Measurements from ENCODE around the gene CHN2. TPM values are rescaled to one million over a fixed set of nuclear protein-coding genes. Genes with fewer than 3 reads are reported as not detected.

CHN2 gene
- total and polyA plus RNA-seq, 8 donors: 2.8 to 8.9 (median 4.3) TPM

- intact Hi-C loops (cut with DNase I): no loop called here
- no peak for DNase-seq
- Histone ChIP-seq H3K27me3 (no peaks in the 10 kb centered on the region), H3K27ac (no peak overlapping the region), H3K9me3 (no peaks in the 10 kb centered on the region), H3K36me3 (no peaks in the 10 kb centered on the region), H3K4me3 (no peak overlapping the region), H3K4me1 (no peaks in the 10 kb centered on the region)
- no peak for ATAC-seq
- no peak for TF ChIP-seq CTCF (IDR thresholded peaks at IDR 0.05)
Observed at GRCh38 chr7:29424984-29425309, 230.4 kb downstream of the CHN2 start.

GRCh38 chr7:29426587-29426986 lies 232.0 kb downstream of the CHN2 start:
- no peak for ATAC-seq
- intact Hi-C loops (cut with DNase I): no loop called here
- no peak for TF ChIP-seq CTCF (IDR thresholded peaks at IDR 0.05)
- Histone ChIP-seq H3K9me3 (no peaks in the 10 kb centered on the region), H3K27ac (no peak overlapping the region), H3K4me3 (no peak overlapping the region), H3K27me3 (no peaks in the 10 kb centered on the region), H3K4me1 (no peaks in the 10 kb centered on the region), H3K36me3 (no peaks in the 10 kb centered on the region)
- no peak for DNase-seq

GRCh38 chr7:29429401-29429800 lies 234.8 kb downstream of the CHN2 start:
- Histone ChIP-seq H3K27me3 (no peaks in the 10 kb centered on the region), H3K4me1 (no peaks in the 10 kb centered on the region), H3K4me3 (no peak overlapping the region), H3K36me3 (no peaks in the 10 kb centered on the region), H3K27ac (no peak overlapping the region), H3K9me3 (no peaks in the 10 kb centered on the region)
- intact Hi-C loops (cut with DNase I): no loop called here
- no peak for DNase-seq
- TF ChIP-seq CTCF (IDR thresholded peaks at IDR 0.05): no peak
- no peak for ATAC-seq

GRCh38 chr7:29430279-29430949 lies 235.8 kb downstream of the CHN2 start:
- no peak for TF ChIP-seq CTCF (IDR thresholded peaks at IDR 0.05)
- intact Hi-C loops (cut with DNase I): no loop called here
- ATAC-seq: no peak
- no peaks in the 10 kb centered on the region for H3K36me3 ChIP-seq
- H3K27me3 ChIP-seq: no peaks in the 10 kb centered on the region
- H3K9me3 ChIP-seq: no peaks in the 10 kb centered on the region
- H3K4me3 ChIP-seq: no peak overlapping the region
- no peak for DNase-seq
- no peaks in the 10 kb centered on the region for H3K4me1 ChIP-seq
- H3K27ac ChIP-seq: no peak overlapping the region

GRCh38 chr7:29431686-29432085 lies 237.1 kb downstream of the CHN2 start:
- no peaks in the 10 kb centered on the region for H3K4me1 ChIP-seq
- TF ChIP-seq CTCF (IDR thresholded peaks at IDR 0.05): no peak
- H3K36me3 ChIP-seq: no peaks in the 10 kb centered on the region
- ATAC-seq: no peak
- intact Hi-C loops (cut with DNase I): no loop called here
- H3K9me3 ChIP-seq: no peaks in the 10 kb centered on the region
- no peaks in the 10 kb centered on the region for H3K27me3 ChIP-seq
- no peak for DNase-seq
- H3K27ac ChIP-seq: no peak overlapping the region
- no peak overlapping the region for H3K4me3 ChIP-seq
